Activated CD4-positive, CD25-positive, alpha-beta regulatory T cell treated with anti-CD3 and anti-CD28 coated beads, Interleukin-2, amount 50 U/mL, for 72 hours (primary cell): ENCODE measurements around the gene SNX10.

Experiments used
- DNase-seq: peaks from one replicate; pipeline ENCODE4 v3.0.0; 2021

The SNX10 gene

GRCh38 chr7:26409661-26410547, 118.2 kb downstream of the SNX10 start:
- no peak for DNase-seq

- DNase-seq, result no peak
These were observed 121.5 kb downstream of the SNX10 start for GRCh38 chr7:26413007-26413691.

- DNase-seq, result no peak
These were observed 124.3 kb downstream of the SNX10 start for GRCh38 chr7:26416004-26416403.

- no peak for DNase-seq
These were observed 126.3 kb downstream of the SNX10 start for GRCh38 chr7:26417911-26418413.

GRCh38 chr7:26419198-26419597, 127.5 kb downstream of the SNX10 start:
- no peak for DNase-seq

GRCh38 chr7:26420422-26421019, 128.9 kb downstream of the SNX10 start:
- no peak for DNase-seq

GRCh38 chr7:26422761-26423160, 131.1 kb downstream of the SNX10 start:
- no peak for DNase-seq

- no peak for DNase-seq
These were observed 131.8 kb downstream of the SNX10 start for GRCh38 chr7:26423436-26423835.
